AG04450 (cell line): ENCODE measurements around the gene ENTPD7. TPM values are rescaled to one million over a fixed set of nuclear protein-coding genes. Genes with fewer than 3 reads are reported as not detected.

Experiments used
- CTCF ChIA-PET: fragments of 300-600, 350-600 bp; formaldehyde crosslinking; extraction: SDS; loops from one replicate; lab custom pipeline; 2022; ENCODE audit warnings: antibody characterized with exemption, inconsistent platforms; lab: Charles Lee
- POLR2A ChIA-PET: fragments of 350-600 bp; formaldehyde crosslinking; extraction: SDS; loops from one replicate; lab custom pipeline; 2021; ENCODE audit warnings: antibody characterized with exemption, inconsistent platforms; lab: Yijun Ruan, JAX
- DNase-seq: peaks from one replicate; pipeline ENCODE4 v3.0.0-alpha.2; 2011; ENCODE audit warnings: low read depth, low spot score
- H3K27ac ChIP-seq: one replicate; pipeline ENCODE4 v1.5.1; 2012; ENCODE audit warnings: low read depth, low read length, control low read depth
- H3K27me3 ChIP-seq: one replicate; pipeline ENCODE4 v1.6.0; 2012; ENCODE audit warnings: low read length; ENCODE audit not compliant: control insufficient read depth, insufficient read depth
- H3K4me3 ChIP-seq: 2 replicates; pipeline ENCODE4 v1.5.1; 2011; ENCODE audit warnings: mild to moderate bottlenecking, low read depth, low read length, control low read depth
- H3K9me3 ChIP-seq: 2 replicates; pipeline ENCODE4 v1.5.1; 2012; ENCODE audit warnings: low read length; ENCODE audit not compliant: control insufficient read depth, insufficient read depth
- polyA plus RNA-seq: library from polyadenylated mRNA; depleted of rRNA; stranded (reverse); fragments of >200 nt; gene quantifications from 2 replicates; pipeline ENCODE4 v1.2.3, GENCODE V29; 2011; rRNA removed
- small RNA-seq: library from RNA; depleted of rRNA; stranded (forward); fragments of <200 nt; gene quantifications from one replicate; pipeline ENCODE3, GENCODE V24; 2012; ENCODE audit warnings: low read depth; ENCODE audit not compliant: insufficient read length
- TF ChIP-seq, protein P1 (sequence below): IDR thresholded peaks from 2 replicates; pipeline ENCODE4 v1.5.1; 2011; ENCODE audit warnings: low read depth, low read length, control low read depth, inconsistent platforms

Gene ENTPD7
- polyA plus RNA-seq, 1 experiment = 16.2 TPM

DNA sequence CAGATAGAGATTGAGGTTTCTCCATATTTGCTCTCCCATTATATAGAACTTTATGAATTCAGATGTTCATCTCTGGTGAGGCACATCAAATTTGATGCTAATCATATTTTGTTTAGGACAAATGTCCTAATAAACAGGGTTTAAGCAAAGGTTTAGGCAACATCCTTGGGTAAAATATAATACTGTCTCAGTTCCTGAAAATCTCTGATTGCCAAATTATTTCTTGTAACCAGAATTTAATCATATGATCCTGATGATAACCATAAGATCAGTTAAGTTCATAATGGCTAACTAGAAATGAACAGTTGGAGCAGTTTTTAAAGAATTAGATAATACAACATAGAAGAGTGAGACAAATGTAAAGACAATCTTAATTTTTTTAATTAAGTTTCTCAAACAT lies 91.3 kb downstream of the ENTPD7 start:
- CTCF ChIA-PET = interaction anchor here (0.6 kb wide), 1 partner anchor 96 kb away, joined by 3 read pairs; no protein-coding TSS in a partner anchor
- POLR2A ChIA-PET = no interaction called here
- TF ChIP-seq, protein P1, sequence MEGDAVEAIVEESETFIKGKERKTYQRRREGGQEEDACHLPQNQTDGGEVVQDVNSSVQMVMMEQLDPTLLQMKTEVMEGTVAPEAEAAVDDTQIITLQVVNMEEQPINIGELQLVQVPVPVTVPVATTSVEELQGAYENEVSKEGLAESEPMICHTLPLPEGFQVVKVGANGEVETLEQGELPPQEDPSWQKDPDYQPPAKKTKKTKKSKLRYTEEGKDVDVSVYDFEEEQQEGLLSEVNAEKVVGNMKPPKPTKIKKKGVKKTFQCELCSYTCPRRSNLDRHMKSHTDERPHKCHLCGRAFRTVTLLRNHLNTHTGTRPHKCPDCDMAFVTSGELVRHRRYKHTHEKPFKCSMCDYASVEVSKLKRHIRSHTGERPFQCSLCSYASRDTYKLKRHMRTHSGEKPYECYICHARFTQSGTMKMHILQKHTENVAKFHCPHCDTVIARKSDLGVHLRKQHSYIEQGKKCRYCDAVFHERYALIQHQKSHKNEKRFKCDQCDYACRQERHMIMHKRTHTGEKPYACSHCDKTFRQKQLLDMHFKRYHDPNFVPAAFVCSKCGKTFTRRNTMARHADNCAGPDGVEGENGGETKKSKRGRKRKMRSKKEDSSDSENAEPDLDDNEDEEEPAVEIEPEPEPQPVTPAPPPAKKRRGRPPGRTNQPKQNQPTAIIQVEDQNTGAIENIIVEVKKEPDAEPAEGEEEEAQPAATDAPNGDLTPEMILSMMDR = no peak
- no peak overlapping the region for H3K27ac ChIP-seq
- H3K27me3 ChIP-seq = no peaks in the 10 kb centered on the region
- H3K4me3 ChIP-seq = no peak overlapping the region
- DNase-seq = no peak
- H3K9me3 ChIP-seq = no peaks in the 10 kb centered on the region

DNA sequence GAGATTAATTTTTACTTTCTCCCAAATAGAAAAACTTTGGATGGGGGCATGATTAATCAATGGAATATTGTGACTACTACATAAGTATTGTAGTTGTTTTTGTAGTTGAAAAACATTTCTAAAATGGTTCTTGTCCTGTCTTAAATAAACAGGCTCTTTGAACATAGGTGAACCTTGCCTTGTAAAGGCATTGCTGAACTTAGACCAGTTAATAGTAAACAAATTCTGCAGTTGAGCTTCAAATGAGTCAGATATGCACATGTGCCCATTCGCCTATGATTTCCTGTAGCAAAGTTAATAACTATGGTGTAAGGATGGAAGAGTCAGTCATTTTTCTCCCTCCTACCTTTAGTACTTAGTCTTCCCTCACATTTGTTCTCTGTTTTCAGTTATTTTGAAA lies 95.4 kb downstream of the ENTPD7 start:
- Histone ChIP-seq H3K9me3 (no peaks in the 10 kb centered on the region), H3K27me3 (no peaks in the 10 kb centered on the region), H3K4me3 (no peak overlapping the region), H3K27ac (peak overlapping the region; percentile 33)
- POLR2A ChIA-PET = no interaction called here
- TF ChIP-seq, protein P1 = no peak
- CTCF ChIA-PET = no interaction called here
- DNase-seq = no peak

Small RNAs within 50 kb of the gene (small RNA-seq; reads per million reads assigned to genes)
- not detected for gene AL133353.1

Other genes starting within 250 kb of the ENTPD7 start
- gene GOT1, start 228.9 kb upstream of the ENTPD7 start, polyA plus RNA-seq = 34.5 and 41.5 TPM in 2 replicates
- gene NKX2-3, start 126.6 kb upstream of the ENTPD7 start, polyA plus RNA-seq = not detected in 2 replicates
- gene SLC25A28, start 39.1 kb upstream of the ENTPD7 start, polyA plus RNA-seq = 20.4 and 21.5 TPM in 2 replicates
- 26.1 and 32.2 TPM in 2 replicates for gene COX15, start 72.6 kb downstream of the ENTPD7 start, polyA plus RNA-seq
- gene CUTC, start 72.7 kb downstream of the ENTPD7 start, polyA plus RNA-seq = 13.9 and 18.0 TPM in 2 replicates
- gene ABCC2, start 123.1 kb downstream of the ENTPD7 start, polyA plus RNA-seq = 0.29 and 1.2 TPM in 2 replicates